Kidney (tissue), 14 donors: ENCODE results near the gene AGBL1. TPM values are rescaled to one million over a fixed set of nuclear protein-coding genes. Genes with fewer than 3 reads are reported as not detected.

Experiments
- DNase-seq, 5 donors: peaks; one replicate each; pipeline ENCODE4 v3.0.0-alpha.2; 2013 to 2020
- FAIRE-seq: peaks from 2 replicates; lab custom pipeline; 2012; peaks lifted over from hg19 to GRCh38; lab: Jason Lieb, UNC
- H3K27ac ChIP-seq, 2 donors: one replicate each; pipeline ENCODE4 v1.7.0; 2013; ENCODE audit warnings: low read depth in 2 of 2, low read length in 2 of 2, inconsistent platforms in 1 of 2
- H3K27me3 ChIP-seq: one replicate; pipeline ENCODE4 v1.7.1; 2013; ENCODE audit warnings: low read length, inconsistent platforms; ENCODE audit not compliant: control insufficient read depth, insufficient read depth
- H3K36me3 ChIP-seq, 3 donors: one replicate each; pipeline versions ENCODE4 v1.7.0 to v1.7.1; 2013; ENCODE audit warnings: low read length in 3 of 3, control low read depth in 1 of 3, inconsistent platforms in 1 of 3; ENCODE audit not compliant: insufficient read depth in 3 of 3, control insufficient read depth in 2 of 3
- H3K4me1 ChIP-seq, 3 donors: one replicate each; pipeline versions ENCODE4 v1.7.0 to v1.7.1; 2013; ENCODE audit warnings: low read length in 3 of 3, inconsistent platforms in 1 of 3, low read depth in 1 of 3; ENCODE audit not compliant: control insufficient read depth in 2 of 3, insufficient read depth in 2 of 3
- H3K4me3 ChIP-seq, 3 donors: one replicate each; pipeline versions ENCODE4 v1.7.0 to v1.8.1; 2013; ENCODE audit warnings: low read length in 3 of 3, control low read depth in 1 of 3, inconsistent platforms in 1 of 3
- H3K9ac ChIP-seq, 3 donors: one replicate each; pipeline versions ENCODE4 v1.7.0 to v1.7.1; 2013; ENCODE audit warnings: low read length in 3 of 3, control low read depth in 1 of 3, inconsistent platforms in 1 of 3
- H3K9me3 ChIP-seq, 3 donors: one replicate each; pipeline versions ENCODE4 v1.7.0 to v1.7.1; 2013; ENCODE audit warnings: low read length in 3 of 3, control low read depth in 1 of 3, inconsistent platforms in 1 of 3; ENCODE audit not compliant: control insufficient read depth in 2 of 3, insufficient read depth in 1 of 3
- intact Hi-C: fragments of 100-400 bp; cut with DNase I; formaldehyde crosslinking; loops from one replicate; pipeline ENCODE4 v1.11.1; 2022
- polyA plus RNA-seq: library from polyadenylated mRNA; stranded (reverse); fragments of 350-450 nt; fragmentation: Illumina TruSeq; extraction: RNeasy Lipid Tissue Mini Kit (QIAGEN cat#74804); gene quantifications from one replicate; pipeline ENCODE4 v1.2.3, GENCODE V29; 2014; ENCODE audit warnings: low read depth, low replicate concordance; ENCODE audit not compliant: insufficient read depth
- total RNA-seq: library from RNA; stranded (reverse); fragmentation: NEBNext Ultra II Directional; extraction: Animal tissue kit (Norgen Biotek cat#: 25700); gene quantifications from one replicate; pipeline ENCODE4 v1.2.1, GENCODE V29; 2021
- TF ChIP-seq, protein P1 (sequence below): IDR thresholded peaks from 3 replicates; pipeline ENCODE4 v1.5.1; 2012; ENCODE audit warnings: mild to moderate bottlenecking, moderate library complexity, borderline replicate concordance; ENCODE audit not compliant: insufficient read depth; ENCODE audit errors: extremely low read depth
- donor health status: control.
- donor health status: control.
- donor health status: control.
- donor health status: control.
- donor health status: control.
- donor health status: DM: yes; HTN: yes; CAD: no.
- donor health status: Normal renal cell carcinoma (clear cell type).

Gene AGBL1
- total and polyA plus RNA-seq, 2 donors from 2014 or later = not detected

DNA sequence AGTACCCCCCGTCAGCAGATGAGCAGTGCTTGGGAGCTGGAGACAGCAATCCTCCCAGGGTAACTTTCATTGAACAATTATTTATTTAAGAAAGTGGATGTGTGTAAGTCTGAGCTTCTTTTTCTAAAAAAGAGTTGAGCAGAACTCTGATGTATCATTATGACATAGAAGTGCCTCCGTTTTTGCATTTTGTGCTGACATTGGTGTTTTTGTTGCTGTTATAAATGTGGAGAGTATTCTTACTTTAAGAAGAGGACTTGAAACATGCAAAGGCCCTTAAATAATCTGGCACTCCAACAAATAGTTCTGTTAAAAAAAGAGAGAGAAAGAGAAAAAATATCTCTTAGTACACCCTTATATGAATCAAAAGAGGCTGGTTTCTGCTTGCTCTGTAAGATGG lies 217.1 kb downstream of the AGBL1 start:
- no peaks in the 10 kb centered on the region for H3K36me3 ChIP-seq
- H3K4me3 ChIP-seq = no peak overlapping the region
- FAIRE-seq (no peak), DNase-seq (no peak)
- no peaks in the 10 kb centered on the region for H3K9me3 ChIP-seq
- no peaks in the 10 kb centered on the region for H3K4me1 ChIP-seq
- TF ChIP-seq, protein P1, sequence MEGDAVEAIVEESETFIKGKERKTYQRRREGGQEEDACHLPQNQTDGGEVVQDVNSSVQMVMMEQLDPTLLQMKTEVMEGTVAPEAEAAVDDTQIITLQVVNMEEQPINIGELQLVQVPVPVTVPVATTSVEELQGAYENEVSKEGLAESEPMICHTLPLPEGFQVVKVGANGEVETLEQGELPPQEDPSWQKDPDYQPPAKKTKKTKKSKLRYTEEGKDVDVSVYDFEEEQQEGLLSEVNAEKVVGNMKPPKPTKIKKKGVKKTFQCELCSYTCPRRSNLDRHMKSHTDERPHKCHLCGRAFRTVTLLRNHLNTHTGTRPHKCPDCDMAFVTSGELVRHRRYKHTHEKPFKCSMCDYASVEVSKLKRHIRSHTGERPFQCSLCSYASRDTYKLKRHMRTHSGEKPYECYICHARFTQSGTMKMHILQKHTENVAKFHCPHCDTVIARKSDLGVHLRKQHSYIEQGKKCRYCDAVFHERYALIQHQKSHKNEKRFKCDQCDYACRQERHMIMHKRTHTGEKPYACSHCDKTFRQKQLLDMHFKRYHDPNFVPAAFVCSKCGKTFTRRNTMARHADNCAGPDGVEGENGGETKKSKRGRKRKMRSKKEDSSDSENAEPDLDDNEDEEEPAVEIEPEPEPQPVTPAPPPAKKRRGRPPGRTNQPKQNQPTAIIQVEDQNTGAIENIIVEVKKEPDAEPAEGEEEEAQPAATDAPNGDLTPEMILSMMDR = no peak
- intact Hi-C loops = no loop called here
- no peak overlapping the region for H3K27ac ChIP-seq
- no peak overlapping the region for H3K9ac ChIP-seq
- H3K27me3 ChIP-seq = no peaks in the 10 kb centered on the region

GRCh38 chr15:86300390-86301125 lies 220.9 kb downstream of the AGBL1 start:
- FAIRE-seq (no peak), DNase-seq (no peak)
- H3K27me3 ChIP-seq = no peaks in the 10 kb centered on the region
- no peaks in the 10 kb centered on the region for H3K4me1 ChIP-seq
- no peaks in the 10 kb centered on the region for H3K9me3 ChIP-seq
- no peak overlapping the region for H3K9ac ChIP-seq
- TF ChIP-seq, protein P1 = no peak
- intact Hi-C loops = no loop called here
- H3K27ac ChIP-seq = no peak overlapping the region
- no peak overlapping the region for H3K4me3 ChIP-seq
- no peaks in the 10 kb centered on the region for H3K36me3 ChIP-seq

DNA sequence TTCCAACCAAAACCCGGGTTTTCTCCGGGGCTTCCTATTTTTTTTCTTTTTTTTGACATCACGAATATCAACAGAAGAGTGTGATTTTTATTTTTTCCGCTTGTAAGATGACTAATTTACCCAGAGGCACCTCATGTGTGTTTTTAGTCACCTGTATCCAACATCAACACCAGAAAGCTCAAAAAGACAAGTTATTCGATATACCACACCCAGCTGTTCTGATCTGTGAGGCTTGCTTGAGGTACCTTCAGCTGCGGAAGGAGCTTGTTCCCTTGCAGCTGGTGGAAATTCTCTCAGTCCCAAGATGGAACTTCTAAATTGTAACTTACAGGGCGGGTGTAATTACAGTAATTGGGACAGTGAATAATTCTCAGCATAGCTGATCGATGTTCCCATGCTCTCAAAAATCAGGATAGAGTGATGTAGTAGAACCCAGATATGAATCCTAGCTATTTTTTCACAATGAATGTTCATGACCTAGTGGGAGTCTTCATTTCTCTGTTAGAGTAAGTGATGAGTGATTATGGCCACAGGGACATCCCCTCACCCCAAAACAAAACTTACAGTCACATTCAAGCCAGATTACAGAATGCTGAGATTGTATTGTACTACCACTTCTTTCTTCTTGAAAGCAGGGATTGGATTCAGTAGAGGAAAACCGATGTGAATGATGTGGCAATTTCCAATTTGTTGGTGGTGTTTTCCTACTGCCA lies 232.1 kb downstream of the AGBL1 start:
- no peaks in the 10 kb centered on the region for H3K9me3 ChIP-seq
- no peaks in the 10 kb centered on the region for H3K4me1 ChIP-seq
- H3K27ac ChIP-seq = no peak overlapping the region
- no peaks in the 10 kb centered on the region for H3K27me3 ChIP-seq
- no peak overlapping the region for H3K9ac ChIP-seq
- intact Hi-C loops = no loop called here
- H3K36me3 ChIP-seq = no peaks in the 10 kb centered on the region
- FAIRE-seq (no peak), DNase-seq (no peak)
- H3K4me3 ChIP-seq = no peak overlapping the region
- TF ChIP-seq, protein P1 = no peak
